ENCODE results near the gene ADAM12. TPM values are rescaled to one million over a fixed set of nuclear protein-coding genes. Genes with fewer than 3 reads are reported as not detected.

ADAM12 gene
- total RNA-seq, 1 experiment from 2014 or later, result 0.24 TPM

DNA sequence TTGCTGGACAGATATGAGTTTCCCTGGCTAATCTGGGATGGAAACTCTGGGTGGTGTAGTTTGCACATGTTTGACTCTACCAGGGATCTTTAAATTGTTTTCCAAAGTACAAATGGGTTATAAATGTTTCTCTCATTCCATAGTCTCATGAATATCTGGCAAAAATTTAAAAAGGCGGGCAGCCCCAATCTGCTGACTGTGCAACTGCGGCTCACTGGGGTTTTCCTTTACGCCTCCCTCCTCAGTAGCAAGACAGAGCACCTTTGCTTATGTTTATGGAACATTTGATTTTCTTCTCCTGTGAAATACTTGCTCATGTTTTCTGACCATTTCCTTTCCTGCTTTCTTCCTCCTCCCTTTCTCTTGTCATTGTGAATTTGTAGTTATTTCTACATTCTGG, 105.0 kb downstream of the ADAM12 start:
- H3K4me1 ChIP-seq (ENCODE audit: insufficient read depth, low read length), result no peaks in the 10 kb centered on the region
- H2BK20ac ChIP-seq (ENCODE audit: low read depth, low read length, poor library complexity, severe bottlenecking), result no peak overlapping the region
- no peak overlapping the region for H2BK120ac ChIP-seq (ENCODE audit: low read depth, low read length, poor library complexity, severe bottlenecking)
- no peak overlapping the region for H3T11ph ChIP-seq (ENCODE audit: low read length)
- no peaks in the 10 kb centered on the region for H3K27me3 ChIP-seq (ENCODE audit: insufficient read depth, low read length)
- H3K27ac ChIP-seq (ENCODE audit: insufficient read length, low read depth, low read length), result no peak overlapping the region
- H3K9ac ChIP-seq (ENCODE audit: extremely low read depth, insufficient read length, low read length), result no peak overlapping the region
- TF ChIP-seq, protein P1, sequence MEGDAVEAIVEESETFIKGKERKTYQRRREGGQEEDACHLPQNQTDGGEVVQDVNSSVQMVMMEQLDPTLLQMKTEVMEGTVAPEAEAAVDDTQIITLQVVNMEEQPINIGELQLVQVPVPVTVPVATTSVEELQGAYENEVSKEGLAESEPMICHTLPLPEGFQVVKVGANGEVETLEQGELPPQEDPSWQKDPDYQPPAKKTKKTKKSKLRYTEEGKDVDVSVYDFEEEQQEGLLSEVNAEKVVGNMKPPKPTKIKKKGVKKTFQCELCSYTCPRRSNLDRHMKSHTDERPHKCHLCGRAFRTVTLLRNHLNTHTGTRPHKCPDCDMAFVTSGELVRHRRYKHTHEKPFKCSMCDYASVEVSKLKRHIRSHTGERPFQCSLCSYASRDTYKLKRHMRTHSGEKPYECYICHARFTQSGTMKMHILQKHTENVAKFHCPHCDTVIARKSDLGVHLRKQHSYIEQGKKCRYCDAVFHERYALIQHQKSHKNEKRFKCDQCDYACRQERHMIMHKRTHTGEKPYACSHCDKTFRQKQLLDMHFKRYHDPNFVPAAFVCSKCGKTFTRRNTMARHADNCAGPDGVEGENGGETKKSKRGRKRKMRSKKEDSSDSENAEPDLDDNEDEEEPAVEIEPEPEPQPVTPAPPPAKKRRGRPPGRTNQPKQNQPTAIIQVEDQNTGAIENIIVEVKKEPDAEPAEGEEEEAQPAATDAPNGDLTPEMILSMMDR (conservative IDR thresholded peaks at IDR 0.05), result no peak
- no peak overlapping the region for H4K8ac ChIP-seq (replicated peaks; ENCODE audit: insufficient read length, low read depth, low read length)
- H3K9me3 Mint-ChIP-seq, result no peaks in the 10 kb centered on the region
- H2BK12ac ChIP-seq (ENCODE audit: insufficient read length, low read depth, low read length), result no peak overlapping the region
- no peaks in the 10 kb centered on the region for H4K20me1 ChIP-seq (ENCODE audit: control insufficient read depth, insufficient read depth, insufficient read length)
- H3K36me3 Mint-ChIP-seq (ENCODE audit: insufficient read depth in 1 of 3, low read depth in 3 of 3), result no peaks in the 10 kb centered on the region
- no peak overlapping the region for H3K18ac ChIP-seq (ENCODE audit: insufficient read length, low read depth, low read length)
- no peak overlapping the region for H2BK15ac ChIP-seq (ENCODE audit: low read depth, low read length)
- H3K14ac ChIP-seq (ENCODE audit: insufficient read depth, low read length), result no peak overlapping the region
- no peaks in the 10 kb centered on the region for H3K23me2 ChIP-seq (ENCODE audit: insufficient read length, low read depth, low read length, poor library complexity, severe bottlenecking)
- H3K4me2 ChIP-seq (ENCODE audit: insufficient read depth, insufficient read length, low read length), result no peak overlapping the region
- H3K27me3 Mint-ChIP-seq (ENCODE audit: low read depth), result no peaks in the 10 kb centered on the region; the same call in 1 of the 2 replicates
- no peak overlapping the region for H3K27ac Mint-ChIP-seq
- no peak overlapping the region for H2AFZ ChIP-seq (ENCODE audit: low read length)
- peaks cover 6 to 9% of the 10 kb centered on the region in 2 experiments for H3K4me1 Mint-ChIP-seq
- H3K9me3 ChIP-seq (ENCODE audit: control insufficient read depth, low read depth, low read length), result no peaks in the 10 kb centered on the region
- no peak overlapping the region for H3K56ac ChIP-seq (ENCODE audit: insufficient read length, low read depth, low read length)
- H2BK5ac ChIP-seq (ENCODE audit: insufficient read length, low read length), result no peak overlapping the region
- H3K79me1 ChIP-seq (ENCODE audit: insufficient read depth, low read depth, low read length, poor library complexity, severe bottlenecking), result no peaks in the 10 kb centered on the region
- no peak overlapping the region for H3K4me3 Mint-ChIP-seq
- WGBS (ENCODE audit: extremely low coverage, insufficient read length, low lambda C conversion rate), result no CpG with 5 or more reads among the region's 3 CpGs
- H3K79me2 ChIP-seq (ENCODE audit: insufficient read depth, low read length), result no peaks in the 10 kb centered on the region
- no peak overlapping the region for H2AK5ac ChIP-seq (ENCODE audit: insufficient read length, low read length)
- no peak overlapping the region for H4K91ac ChIP-seq (ENCODE audit: insufficient read length, low read depth, low read length)
- no peak overlapping the region for H3K4ac ChIP-seq (ENCODE audit: low read depth, low read length)
- no peak overlapping the region for H3K23ac ChIP-seq (ENCODE audit: insufficient read length, low read depth, low read length)
- H4K5ac ChIP-seq (ENCODE audit: insufficient read length, low read depth, low read length), result no peak overlapping the region
- DNase-seq, result no peak

Data from H9 (cell line).